Stimulated activated CD4-positive, alpha-beta T cell treated with anti-CD3 and anti-CD28 coated beads, Interleukin-4, amount 100 ng/mL, for 1 hour (primary cell): Measurements from ENCODE around the gene NSA2.
"Not testable (repeated sequence)": the region's sequence is repeated elsewhere in the genome, so short reads cannot be mapped to it uniquely, and the experiment has no call there.

Source experiments
- DNase-seq: peaks from one replicate; pipeline ENCODE4 v3.0.0-alpha.2; 2020

Gene NSA2

GRCh38 chr5:74766849-74767578 lies at the start of gene NSA2, which contains the start of gene GFM2:
NSA2 (plus strand) TSS chr5:74767249; CDS start chr5:74767361, 112 bp downstream.
GFM2 (minus strand) TSS chr5:74767117; CDS start chr5:74763742, 3,375 bp downstream.
- peak; percentile 92 for DNase-seq

DNA sequence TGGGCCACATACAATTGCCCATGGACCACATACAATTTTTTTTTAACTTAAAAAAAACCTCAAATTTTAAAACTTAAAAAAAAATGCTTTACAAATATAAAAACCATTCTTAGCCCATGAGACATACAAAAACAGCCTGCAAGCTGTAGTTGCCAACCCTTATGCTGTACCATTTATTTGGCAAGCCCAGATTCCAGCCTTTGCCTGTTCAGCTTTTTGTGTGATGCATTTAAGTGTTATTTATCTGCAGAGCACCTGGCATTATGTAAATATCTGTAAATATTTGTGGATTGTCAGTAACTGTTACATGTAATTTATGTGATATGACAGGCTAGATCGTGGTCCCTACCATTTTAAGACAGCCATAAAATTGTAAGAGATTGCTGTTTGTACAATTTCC lies 49.5 kb upstream of the NSA2 start:
- DNase-seq, result no peak

GRCh38 chr5:74722271-74722670 lies 44.8 kb upstream of the NSA2 start:
- no peak for DNase-seq

GRCh38 chr5:74725331-74725730 lies 41.7 kb upstream of the NSA2 start:
- no peak for DNase-seq

DNA sequence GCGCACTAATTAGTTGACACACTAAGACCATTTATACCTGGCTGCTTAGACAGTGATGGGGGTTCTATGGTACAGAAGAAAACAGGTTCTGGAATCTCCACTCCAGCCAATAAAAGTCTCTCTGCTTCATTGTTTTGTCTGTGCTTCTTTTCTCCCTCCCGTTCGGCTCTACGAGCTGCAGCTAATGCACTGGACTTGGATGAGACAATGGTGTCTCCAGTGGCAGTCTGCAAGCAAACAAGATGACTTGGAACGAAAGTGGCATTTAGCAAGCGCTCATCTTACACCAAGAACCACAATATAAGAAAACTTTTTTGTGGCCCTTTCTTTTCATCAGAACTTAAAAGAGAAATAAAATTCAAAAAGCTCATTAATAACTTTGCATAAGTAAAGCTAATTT lies 30.3 kb upstream of the NSA2 start:
- no peak for DNase-seq

GRCh38 chr5:74738406-74738805 lies 28.6 kb upstream of the NSA2 start:
- DNase-seq, result no peak

DNA sequence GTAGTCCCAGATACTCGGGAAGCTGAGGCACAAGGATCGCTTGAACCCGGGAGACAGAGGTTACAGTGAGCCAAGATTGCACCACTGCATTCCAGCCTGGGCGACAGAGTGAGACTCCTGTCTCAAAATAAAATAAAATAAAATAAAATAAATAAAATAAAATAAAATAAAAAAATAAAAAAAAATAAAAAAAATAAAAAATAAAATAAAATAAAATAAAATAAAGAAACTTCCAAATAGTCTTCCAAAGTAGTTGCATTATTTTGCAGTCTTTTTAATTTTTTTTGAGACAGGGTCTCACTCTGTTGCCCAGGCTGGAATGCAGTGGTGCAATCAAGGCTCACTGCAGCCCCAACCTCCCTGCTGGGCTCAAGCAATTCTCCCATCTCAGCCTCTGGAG lies 18.3 kb upstream of the NSA2 start:
- not testable (repeated sequence) for DNase-seq

- DNase-seq, result no peak
These were observed 5.8 kb upstream of the NSA2 start for GRCh38 chr5:74761241-74761640.

DNA sequence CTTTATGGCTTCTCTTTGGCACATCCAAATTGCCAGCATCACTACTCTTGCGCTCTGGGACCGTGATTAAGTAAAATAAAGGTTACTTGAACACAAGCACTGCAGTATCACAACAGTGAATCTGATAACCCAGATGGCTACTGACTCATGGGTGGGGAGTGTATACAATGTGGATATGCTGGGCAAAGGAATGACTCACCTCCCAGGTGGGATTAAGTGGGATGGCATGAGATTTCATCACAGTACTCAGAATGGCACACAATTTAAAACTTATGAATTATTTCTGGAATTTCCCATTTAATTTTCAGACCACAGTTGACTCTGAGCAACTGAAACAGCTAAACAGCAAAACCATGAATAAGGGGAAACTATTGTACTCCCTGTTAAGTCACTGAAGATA lies 4.5 kb upstream of the NSA2 start:
- DNase-seq, result no peak

- DNase-seq, result no peak
These were observed 3.5 kb upstream of the NSA2 start for GRCh38 chr5:74763504-74763903.

GRCh38 chr5:74765201-74765600 lies 1.8 kb upstream of the NSA2 start:
- no peak for DNase-seq

- DNase-seq, result no peak
These were observed 1.1 kb upstream of the NSA2 start for GRCh38 chr5:74765929-74766328.

GRCh38 chr5:74766418-74766848 lies 616 bp upstream of the NSA2 start:
- DNase-seq, result no peak

DNA sequence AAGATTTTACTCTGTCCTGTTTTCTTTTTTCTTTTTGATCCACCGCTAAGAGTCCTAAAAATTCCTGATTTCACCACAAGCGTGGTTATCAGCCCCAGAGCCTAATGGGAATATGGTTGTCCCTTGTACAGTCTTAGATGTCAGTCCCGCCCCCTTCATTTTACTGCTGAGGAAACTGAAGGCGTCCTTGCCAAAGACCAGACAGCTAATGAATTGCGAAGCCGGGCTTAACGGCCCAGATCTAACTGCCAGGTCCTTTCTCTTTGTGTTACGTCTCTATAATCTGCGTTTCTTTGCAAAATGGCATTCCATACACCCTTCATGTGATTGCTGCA lies 497 bp downstream of the NSA2 start:
- DNase-seq, result no peak

GRCh38 chr5:74772359-74772758 lies 5.3 kb downstream of the NSA2 start:
- no peak for DNase-seq

- DNase-seq, result no peak
These were observed 11.6 kb downstream of the NSA2 start for GRCh38 chr5:74778609-74779008.

- no peak for DNase-seq
These were observed 19.8 kb downstream of the NSA2 start for GRCh38 chr5:74786851-74787250.

DNA sequence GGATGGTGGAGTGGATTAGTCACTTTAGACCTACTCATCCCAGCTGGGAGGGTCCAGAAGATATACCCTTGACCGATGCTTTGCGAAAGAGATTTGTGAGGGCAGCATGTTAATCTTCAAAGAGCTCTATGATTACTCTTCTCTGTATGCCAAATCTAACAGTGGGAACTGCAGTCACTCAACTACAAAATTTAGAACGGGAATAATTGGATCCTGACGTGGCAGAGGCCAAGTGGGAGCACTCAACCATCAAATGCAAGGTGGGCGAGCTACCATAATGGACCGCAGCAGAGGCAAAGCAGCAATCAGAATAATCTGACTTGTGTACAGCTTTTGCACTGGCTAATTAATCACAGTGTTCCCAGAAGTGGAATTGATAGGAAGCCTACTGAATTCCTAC lies 20.4 kb downstream of the NSA2 start:
- no peak for DNase-seq

DNA sequence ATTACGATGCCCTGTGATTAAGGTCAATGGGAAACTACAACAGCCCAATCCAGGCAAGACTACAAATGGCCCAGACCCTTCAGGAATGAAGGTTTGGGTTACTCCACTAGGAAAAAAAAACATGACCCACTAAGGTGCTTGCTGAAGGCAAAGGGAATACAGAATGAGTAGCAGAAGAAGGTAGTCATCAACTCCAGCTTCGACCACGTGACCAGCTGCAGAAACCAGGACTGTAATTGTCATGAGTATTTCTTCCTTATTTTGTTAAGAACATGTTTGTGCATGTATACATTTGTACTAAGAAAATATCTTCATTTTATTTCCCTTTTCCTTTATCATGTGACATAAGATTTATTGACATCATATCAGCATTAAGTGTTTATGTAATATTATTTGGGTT lies 24.6 kb downstream of the NSA2 start:
- not testable (repeated sequence) for DNase-seq

DNA sequence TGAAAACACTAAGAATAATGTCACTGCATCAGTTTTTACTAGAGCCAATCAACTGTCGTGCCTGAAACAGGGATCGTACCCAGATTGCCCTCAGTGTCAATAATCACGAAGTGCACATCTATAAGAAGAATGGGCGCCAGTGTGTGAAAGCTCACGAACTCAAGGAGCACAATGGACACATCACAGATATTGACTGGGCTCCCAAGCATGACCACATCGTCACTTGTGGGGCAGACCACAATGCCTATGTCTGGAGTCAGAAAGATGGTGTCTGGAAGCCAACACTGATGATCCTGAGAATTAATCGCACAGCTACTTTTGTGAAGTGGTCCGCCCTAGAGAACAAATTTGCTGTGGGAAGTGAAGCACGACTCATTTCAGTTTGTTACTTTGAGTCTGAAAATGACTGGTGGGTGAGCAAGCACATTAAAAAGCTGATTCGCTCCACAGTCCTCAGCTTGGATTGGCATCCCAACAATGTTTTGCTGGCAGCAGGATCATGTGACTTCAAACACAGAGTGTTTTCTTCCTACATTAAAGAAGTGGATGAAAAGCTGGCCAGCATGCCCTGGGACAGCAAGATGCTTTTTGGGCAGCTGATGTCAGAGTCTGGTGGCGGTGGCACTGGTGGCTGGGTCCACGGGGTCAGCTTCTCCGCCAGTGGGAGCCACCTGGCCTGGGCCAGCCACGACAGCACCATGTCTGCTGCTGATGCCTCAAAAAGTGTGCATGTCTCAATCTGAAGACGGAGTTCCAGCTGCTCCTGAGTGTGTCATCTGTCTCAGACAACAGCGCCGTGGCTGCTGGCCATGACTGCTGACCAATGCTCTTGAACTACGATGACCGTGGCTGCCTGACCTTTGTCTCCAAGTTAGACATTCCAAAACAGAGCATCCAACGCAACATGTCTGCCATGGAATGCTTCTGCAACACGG lies 32.2 kb downstream of the NSA2 start:
- no peak for DNase-seq

DNA sequence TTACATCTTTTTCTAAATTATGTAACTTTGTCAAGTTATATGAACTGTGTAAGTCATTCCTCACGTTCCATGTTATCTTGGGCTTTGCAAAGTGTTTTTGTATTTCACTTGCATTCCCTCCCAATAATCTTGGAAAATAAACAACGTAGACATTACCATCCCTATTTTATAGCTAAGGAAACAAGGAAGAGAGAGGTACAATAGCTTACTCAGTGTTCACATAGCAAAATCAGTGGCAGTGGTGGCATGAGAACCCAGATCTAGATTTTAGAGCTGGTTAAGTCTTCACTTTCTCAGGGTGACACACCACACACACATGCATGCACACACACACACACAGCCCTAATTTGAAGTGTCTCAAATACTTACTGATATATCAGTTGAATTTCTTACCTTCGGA lies 34.1 kb downstream of the NSA2 start:
- no peak for DNase-seq

GRCh38 chr5:74801941-74802340 lies 34.9 kb downstream of the NSA2 start:
- DNase-seq, result no peak

GRCh38 chr5:74810915-74811314 lies 43.9 kb downstream of the NSA2 start:
- no peak for DNase-seq

- DNase-seq, result no peak
These were observed 49.8 kb downstream of the NSA2 start for GRCh38 chr5:74816875-74817274.
